ENCODE results near the gene CMIP.
A peak's percentile ranks its signal among the peaks of the same experiment; 100 is the strongest.
"Not testable (repeated sequence)": the region's sequence is repeated elsewhere in the genome, so short reads cannot be mapped to it uniquely, and the experiment has no call there.

The CMIP gene

GRCh38 chr16:81444448-81445121 is at the start of gene CMIP:
CMIP (plus strand) TSS chr16:81444808.
- DNase-seq (ENCODE audit: low read depth), result peak; percentile 27

GRCh38 chr16:81394966-81395655 is 49.5 kb upstream of the CMIP start:
- DNase-seq (ENCODE audit: low read depth), result no peak

- no peak for DNase-seq (ENCODE audit: low read depth)
Observed at GRCh38 chr16:81397058-81397878, 47.3 kb upstream of the CMIP start.

- no peak for DNase-seq (ENCODE audit: low read depth)
Observed at GRCh38 chr16:81397879-81398520, 46.6 kb upstream of the CMIP start.

- DNase-seq (ENCODE audit: low read depth), result no peak
Observed at GRCh38 chr16:81399909-81400308, 44.7 kb upstream of the CMIP start.

- DNase-seq (ENCODE audit: low read depth), result peak; percentile 10
Observed at GRCh38 chr16:81401035-81401950, 43.3 kb upstream of the CMIP start.

GRCh38 chr16:81403208-81403600 is 41.4 kb upstream of the CMIP start:
- no peak for DNase-seq (ENCODE audit: low read depth)

- DNase-seq (ENCODE audit: low read depth), result peak; percentile 24
Observed at GRCh38 chr16:81403601-81404391, 40.8 kb upstream of the CMIP start.

GRCh38 chr16:81405002-81405401 is 39.6 kb upstream of the CMIP start:
- DNase-seq (ENCODE audit: low read depth), result not testable (repeated sequence)

GRCh38 chr16:81405702-81406113 is 38.9 kb upstream of the CMIP start:
- peak; percentile 27 for DNase-seq (ENCODE audit: low read depth)

- DNase-seq (ENCODE audit: low read depth), result no peak
Observed at GRCh38 chr16:81408409-81408950, 36.1 kb upstream of the CMIP start.

GRCh38 chr16:81409016-81409556 is 35.5 kb upstream of the CMIP start:
- DNase-seq (ENCODE audit: low read depth), result no peak

- no peak for DNase-seq (ENCODE audit: low read depth)
Observed at GRCh38 chr16:81410643-81411293, 33.8 kb upstream of the CMIP start.

- DNase-seq (ENCODE audit: low read depth), result no peak
Observed at GRCh38 chr16:81413245-81413990, 31.2 kb upstream of the CMIP start.

- no peak for DNase-seq (ENCODE audit: low read depth)
Observed at GRCh38 chr16:81415751-81416150, 28.9 kb upstream of the CMIP start.

- DNase-seq (ENCODE audit: low read depth), result no peak
Observed at GRCh38 chr16:81416749-81417148, 27.9 kb upstream of the CMIP start.

GRCh38 chr16:81417210-81417609 is 27.4 kb upstream of the CMIP start:
- no peak for DNase-seq (ENCODE audit: low read depth)

- DNase-seq (ENCODE audit: low read depth), result no peak
Observed at GRCh38 chr16:81419806-81420205, 24.8 kb upstream of the CMIP start.

GRCh38 chr16:81421126-81421525 is 23.5 kb upstream of the CMIP start:
- no peak for DNase-seq (ENCODE audit: low read depth)

Measured in fibroblast of the conjunctiva (primary cell).